ENCODE data around the gene TTYH1.
"Not testable (repeated sequence)": the region's sequence is repeated elsewhere in the genome, so short reads cannot be mapped to it uniquely, and the experiment has no call there.

TTYH1 gene

DNA sequence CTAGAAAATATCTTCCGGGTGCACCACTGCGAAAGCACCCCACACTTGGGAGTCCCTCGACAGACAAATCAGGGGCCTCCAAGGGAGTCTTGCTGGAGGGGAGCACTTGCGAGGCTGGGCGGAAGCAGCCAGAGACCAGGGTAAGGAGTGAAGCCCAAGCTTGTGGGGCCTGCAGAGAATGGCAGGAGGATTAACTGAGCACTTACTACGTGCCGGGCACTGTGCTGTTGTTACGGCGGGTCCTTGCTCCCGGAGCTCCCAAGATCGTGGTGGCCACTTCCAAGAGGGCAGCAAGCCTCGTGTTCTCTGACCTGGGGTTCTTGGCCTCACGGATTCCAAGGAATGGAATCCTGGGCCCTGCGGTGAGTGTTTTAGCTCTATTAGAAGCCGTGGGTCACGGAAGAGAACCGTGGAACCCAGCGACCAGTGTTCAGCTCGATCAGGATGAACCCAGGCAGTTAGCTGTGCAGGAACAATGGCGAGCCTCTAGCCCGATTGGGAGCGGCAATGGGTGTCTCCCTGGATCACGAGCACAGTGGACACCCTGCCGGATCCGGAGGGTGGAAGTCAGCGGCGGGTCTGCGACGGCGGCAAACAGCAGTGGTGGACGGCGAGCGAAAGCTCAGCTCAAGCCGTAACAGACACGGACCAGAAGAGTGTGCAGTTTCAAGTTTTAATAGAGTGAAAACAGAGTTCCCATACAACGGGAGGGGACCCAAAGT, 9.6 kb downstream of the TTYH1 start:
- DNase-seq: no peak

DNA sequence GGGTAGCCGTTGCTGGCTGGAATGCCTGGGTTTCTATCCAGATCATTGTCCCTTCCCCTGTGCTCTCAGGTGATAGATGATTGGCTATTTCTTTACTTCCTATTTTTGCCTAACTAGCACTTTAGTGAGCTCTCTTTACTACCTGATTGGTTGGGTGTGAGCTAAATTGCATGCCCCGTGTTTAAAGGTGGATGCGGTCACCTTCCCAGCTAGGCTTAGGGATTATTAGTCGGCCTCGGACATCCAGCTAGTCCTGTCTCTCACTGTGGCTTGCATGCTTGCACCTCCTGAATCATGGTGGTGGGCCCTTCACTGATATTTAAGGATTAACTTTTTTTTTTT, 10.1 kb downstream of the TTYH1 start:
- DNase-seq: no peak

DNA sequence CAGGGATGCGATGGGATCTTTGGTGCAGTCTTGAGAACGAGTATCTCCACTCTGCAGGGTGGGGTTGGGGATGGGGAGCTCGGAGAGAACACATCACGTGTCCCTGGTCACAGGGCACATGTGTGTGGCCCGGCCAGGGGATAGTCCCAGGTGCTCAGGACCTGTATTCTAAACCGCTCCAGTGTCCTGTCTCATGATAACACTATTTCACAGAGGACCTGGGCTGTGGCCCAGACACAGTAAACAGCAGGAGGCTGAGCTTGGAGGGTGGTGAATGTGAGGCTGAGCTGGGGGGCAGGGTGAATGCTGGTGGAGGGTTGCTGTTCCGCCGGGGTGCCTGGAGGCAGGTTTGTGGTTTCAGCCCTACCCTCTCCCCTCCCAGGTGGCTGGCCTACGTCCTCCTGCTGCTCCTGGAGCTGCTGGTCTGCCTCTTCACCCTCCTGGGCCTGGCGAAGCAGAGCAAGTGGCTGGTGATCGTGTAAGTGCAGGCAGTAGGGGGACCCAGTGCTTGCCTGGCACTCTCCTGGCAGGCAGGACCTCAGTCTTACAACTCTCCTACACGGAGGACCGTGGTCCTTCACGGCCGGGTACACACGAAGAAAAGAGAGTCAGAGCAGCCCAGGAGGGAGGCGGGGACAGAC, 11.1 kb downstream of the TTYH1 start:
- no peak for DNase-seq

DNA sequence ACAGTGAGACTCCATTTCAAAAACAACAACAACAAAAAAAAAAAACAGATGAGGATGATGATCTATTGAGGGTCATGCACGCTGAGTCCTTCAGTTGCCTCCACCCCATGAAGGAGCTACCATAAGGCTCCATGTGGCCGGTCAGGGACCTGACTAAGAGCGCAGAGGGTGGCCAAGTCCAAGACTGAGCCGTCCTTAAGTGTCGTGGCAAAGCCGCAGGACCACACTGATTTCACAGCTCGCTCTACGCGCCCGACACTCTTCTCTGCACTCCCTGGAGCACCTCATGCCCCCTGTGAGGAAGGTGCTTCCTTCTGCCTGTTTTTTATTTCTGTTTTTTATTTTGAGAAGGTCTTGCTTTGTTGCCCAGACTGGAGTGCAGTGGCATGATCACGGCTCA, 12.3 kb downstream of the TTYH1 start:
- DNase-seq: no peak

DNA sequence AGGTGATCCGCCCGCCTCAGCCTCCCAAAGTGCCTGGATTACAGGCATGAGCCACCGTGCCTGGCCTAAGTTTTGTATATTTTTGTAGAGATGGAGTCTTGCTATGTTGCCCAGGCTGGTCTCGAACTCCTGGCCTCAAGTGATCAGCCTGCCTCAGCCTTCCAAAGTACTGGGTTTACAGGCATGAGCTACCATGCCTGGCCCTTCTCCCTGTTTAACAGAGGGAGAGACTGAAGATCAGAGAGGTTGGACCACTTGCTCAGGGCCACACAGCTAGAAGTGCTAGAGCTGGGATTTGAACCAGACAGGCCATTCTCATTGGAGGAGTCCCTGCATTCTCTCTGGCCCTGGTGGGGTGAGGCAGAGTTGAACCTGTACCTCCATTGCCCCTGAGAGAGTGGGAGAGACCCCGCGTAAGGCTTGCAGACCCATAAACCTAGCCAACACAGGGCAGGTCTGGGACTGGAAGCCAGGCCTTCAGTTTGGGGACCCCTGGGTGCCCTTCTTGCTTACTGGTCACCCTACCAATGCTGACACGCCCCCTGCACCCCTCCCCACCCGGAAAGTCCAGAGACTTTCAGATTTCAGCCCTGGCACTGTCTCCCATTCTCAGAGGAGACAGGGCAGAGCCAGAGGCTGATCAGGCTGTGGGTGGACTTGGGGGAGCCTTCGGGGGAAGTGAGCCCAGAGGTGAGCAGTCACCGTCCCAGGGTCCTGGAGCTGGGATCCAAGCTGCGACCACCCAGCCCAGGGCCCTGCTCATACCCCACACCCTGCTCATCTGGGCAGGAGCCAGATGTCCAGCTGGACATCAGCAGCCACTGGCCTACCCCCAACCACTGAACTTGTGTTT, 13.3 kb downstream of the TTYH1 start:
- DNase-seq: no peak

DNA sequence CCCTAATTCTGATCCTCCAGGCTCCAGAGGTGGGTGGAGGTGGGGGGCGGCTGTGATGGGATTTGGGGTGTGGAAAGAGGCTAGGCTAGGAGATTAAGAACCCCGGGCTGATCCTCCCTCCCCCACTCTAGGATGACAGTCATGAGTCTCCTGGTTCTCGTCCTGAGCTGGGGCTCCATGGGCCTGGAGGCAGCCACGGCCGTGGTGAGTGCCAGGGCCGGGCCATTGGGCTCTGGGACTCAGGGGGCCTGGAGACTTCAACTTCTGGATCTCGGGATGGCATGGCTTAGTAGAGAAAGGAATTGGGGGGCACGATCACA, 13.9 kb downstream of the TTYH1 start:
- no peak for DNase-seq

DNA sequence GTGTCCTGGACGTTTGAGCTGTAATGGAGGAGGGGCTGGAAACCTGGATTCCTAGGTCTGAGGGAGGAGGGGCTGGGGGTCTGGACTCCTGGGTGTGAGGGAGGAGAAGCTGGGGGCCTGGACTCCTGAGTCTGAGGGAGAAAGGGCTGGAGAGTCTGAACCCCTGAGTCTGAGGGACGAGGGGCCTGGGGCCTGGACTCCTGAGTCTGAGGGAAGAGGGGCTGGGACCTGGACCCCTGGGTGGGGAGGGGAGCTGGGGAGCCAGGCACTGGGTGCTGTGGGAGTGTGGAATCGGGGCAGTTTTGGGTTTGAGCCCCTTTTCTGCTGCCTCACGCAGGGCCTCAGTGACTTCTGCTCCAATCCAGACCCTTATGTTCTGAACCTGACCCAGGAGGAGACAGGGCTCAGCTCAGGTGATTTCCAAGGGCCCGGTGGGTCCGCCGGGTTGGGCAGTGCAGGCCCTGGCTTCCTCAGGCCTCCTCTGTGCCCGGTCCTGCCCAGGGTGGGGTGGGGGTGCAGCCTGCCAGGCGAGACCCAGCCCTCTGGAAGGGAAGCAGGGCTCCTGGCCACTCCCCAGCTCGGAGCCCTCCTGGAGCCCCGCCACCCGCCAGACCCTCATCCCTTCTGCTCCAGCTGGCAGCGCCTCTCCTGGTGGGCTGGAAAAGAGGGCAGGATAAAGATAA, 14.4 kb downstream of the TTYH1 start:
- no peak for DNase-seq

DNA sequence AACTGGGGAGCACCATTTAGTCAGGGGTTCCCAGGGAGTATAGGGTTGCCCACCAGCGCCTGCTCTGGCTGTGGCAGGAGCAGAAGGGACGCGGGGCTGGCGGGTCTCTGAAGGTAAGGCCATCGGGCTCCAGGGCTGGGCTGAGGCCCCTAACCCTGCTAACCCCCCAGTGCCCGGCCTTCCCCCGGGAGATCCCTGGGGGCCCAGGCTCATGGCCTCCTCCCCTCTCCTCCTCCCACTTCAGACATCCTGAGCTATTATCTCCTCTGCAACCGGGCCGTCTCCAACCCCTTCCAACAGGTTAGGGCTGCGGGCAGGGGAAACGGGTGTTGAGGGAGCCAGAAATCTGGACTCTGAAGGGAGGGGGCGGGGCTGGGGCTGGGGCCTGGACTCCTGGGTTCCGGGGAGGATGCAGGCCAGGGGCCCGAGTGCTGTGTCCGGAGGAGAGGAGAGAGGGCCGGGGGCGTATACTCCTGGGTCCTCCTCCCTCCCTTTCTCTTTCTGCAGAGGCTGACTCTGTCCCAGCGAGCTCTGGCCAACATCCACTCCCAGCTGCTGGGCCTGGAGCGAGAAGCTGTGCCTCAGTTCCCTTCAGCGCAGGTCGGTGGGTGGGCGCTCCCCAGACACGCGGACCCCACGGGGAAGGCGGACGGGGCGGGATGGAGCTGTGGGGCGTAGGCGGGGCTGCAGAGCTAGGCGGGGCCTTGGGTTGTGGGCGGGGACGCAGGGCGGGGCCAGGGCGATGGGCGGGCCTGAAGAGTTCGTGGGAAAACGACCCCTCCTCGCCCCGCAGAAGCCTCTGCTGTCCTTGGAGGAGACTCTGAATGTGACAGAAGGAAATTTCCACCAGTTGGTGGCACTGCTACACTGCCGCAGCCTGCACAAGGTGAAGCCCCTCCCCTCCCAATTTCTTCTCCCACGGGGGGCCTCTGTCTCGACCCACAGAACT, 15.3 kb downstream of the TTYH1 start:
- no peak for DNase-seq

DNA sequence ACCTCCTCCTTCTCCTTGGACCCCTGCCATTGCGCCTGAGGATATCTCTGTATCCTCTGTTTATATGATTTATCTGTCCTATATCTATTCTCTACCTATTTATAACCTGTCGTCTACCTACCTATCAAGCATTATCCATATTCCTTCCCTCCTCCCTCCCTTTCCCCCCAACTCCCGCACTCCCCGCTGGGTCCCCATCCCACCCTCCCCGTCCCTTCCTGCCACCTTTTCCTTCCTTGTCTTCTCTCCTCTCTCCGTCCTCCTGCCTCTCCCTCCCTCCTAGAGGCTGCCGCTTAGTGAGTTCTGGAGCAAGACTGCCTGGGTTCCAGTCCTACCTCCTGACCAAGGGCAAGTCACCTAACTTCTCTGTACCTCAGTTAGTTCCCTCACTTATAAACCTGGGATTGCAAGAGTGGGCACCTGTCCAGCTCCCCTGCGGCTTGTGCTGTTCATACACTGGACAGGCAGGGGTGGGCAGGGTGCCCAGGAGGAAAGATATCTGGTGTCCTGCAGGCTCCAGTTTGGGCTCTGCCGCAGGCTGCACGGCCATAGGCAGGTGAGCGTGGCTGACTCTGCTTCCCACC, 16.1 kb downstream of the TTYH1 start:
- no peak for DNase-seq

DNA sequence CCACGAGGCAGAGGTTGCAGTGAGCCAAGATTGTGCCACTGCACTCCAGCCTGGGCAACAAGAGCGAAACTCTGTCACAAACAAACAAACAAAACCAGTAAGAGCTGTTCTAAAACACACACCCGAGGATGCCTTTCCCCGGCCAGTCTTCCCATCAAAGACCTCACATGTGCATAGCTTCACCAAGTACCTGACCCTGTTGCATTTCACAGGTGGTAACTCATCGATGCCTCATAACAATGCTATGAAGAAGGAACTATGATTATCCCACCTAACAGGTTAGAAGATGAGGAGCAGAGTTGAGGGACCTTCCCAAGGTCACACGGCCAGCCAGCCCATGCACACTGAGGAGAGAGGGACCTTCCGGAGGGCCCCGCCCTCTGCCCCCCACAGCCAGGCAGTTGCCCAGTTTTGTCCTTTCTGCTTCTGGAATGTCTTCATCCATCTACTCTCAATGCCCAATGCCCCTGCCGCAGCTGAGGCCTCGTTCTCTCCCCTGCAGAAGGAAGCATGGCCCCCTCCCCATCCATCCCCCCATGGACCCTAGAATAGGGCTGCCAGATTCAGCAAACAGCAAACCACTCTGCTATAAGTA, 17.0 kb downstream of the TTYH1 start:
- no peak for DNase-seq

DNA sequence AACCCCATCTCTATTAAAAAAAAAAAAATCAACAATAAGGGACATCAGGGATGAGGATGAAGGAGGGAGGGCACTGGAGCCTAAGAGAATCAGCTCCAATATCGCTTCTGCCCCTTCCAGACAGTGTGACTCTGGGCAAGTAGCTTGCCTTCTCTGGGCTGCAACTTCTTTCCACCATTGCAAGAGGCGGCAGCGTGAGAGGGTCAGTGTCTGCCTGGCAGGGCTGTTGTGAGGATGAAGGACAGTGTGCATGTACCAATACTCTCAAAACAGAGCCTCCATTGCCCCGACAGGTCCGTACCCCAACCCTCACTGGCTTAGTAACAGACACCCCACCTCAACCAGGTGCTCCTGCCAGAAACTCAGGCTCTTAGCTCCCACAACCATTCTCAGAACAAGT, 18.4 kb downstream of the TTYH1 start:
- DNase-seq: no peak

DNA sequence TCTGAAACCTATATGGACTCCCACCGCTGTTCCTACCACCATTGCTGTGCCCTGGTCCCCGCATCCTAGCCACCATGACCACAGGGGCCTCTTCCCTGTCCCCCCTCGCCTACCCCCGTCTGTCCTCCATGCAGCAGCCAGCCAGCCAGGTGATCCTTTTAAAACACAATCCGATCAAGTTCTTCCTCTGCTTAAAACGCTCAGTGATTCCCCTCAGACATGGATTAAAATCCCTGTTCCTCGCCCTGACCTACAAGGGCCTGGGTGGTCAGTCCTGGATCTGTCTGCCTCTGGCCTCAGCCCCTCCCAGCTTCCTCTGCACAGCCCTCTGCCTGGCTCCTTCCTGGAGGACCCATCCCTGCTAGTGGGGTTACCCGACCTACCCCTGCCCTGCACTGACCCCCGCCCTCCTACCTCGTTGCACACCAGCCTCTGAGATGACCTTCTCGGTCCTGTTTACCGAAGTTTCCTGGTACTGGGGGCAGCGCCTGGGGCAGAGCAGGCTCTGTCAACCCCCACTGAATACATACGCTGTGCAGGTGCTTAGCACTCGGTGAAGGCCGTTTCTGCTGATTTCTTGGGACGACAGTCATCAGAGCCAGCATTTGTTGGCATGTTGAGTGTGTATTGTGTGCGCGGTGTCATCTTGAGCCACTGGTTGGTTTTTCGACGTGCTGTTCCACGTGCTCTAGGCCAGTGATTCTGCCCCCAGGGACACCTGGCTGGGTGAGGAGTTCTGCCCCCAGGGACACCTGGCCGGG, 19.0 kb downstream of the TTYH1 start:
- DNase-seq: no peak

DNA sequence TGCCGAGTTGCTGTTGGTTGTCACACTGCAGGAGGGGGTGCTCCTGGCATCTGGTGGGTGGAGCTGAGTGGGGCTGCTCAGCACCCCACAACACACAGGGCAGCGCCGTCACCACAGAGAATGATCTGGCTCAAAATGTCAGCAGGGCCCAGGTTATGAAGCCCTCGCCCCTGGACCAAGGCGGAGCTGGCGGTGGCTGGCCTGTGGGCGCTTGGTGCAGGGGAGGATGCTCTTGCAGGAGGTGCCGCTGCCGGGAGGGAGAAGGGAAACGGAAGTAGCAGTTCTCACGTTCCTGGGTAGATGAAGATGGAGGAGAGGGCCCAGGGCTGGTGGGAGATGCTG, 19.6 kb downstream of the TTYH1 start:
- DNase-seq: no peak

DNA sequence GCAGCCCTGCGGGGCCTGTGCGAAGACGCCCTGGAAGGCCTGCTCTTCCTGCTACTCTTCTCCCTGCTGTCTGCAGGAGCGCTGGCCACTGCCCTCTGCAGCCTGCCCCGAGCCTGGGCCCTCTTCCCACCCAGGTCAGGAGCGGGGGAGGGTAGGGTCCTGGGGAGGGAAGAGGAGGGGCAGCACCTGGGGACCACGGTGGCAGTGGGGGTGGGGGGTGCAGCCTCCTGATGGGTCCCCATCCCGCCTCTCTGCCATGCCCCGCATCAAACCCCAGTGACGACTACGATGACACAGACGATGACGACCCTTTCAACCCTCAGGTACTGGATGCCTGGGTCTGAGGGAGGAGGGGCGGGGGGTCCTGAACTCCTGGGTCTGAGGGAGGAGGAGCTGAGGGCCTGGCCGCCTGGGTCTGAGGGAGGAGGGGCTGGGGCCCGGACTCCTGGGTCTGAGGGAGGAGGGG, 20.3 kb downstream of the TTYH1 start:
- no peak for DNase-seq

DNA sequence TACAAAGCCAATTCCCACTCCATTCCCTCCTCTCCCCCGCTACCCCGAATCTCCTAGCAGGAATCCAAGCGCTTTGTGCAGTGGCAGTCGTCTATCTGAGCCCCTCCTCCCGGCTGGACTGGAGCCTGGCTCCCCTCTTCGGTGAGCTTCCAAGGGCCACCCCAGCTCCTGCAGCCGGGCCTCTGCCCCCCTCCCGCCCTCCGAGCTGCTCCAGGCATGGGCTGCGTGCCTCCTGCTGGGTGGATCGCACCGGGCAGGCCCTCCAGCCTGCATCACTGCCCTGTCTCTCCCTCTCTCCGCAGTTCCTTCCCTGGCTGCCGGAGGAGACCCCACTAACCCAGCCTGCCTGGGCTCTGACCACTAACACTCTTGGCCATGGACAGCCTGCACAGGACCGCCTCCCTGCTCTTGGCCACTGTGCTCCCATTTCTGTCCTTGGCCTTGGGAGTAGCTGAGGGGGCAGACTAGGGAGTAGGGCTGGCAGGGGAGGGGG, 20.8 kb downstream of the TTYH1 start:
- no peak for DNase-seq

DNA sequence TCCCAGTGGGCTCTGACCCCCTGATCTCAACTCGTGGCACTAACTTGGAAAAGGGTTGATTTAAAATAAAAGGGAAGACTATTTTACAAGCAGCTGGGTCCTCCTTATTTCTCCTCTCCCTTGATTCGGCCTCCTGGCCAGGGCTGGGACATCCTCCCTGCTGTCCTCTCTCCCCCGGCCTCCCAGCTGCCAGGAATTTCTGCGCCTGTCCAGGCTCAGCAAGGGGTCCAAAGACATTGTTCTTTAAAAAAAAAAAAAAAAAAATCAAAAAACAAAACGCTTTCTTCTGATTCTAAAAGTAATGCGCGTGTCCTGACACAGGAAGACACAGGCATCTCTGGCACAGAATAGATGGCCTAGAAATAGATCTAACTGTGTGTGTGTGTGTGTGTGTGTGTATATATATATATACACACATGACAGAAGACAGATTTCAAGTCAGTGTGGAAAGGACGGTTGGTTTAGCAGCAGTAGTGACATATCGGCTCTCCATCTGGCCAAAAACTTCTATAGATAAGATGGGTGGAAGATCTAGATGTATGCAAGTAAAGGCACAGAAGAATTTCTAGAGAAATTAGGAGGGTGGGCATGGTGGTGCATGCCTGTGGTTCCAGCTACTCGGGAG, 21.5 kb downstream of the TTYH1 start:
- DNase-seq: no peak

DNA sequence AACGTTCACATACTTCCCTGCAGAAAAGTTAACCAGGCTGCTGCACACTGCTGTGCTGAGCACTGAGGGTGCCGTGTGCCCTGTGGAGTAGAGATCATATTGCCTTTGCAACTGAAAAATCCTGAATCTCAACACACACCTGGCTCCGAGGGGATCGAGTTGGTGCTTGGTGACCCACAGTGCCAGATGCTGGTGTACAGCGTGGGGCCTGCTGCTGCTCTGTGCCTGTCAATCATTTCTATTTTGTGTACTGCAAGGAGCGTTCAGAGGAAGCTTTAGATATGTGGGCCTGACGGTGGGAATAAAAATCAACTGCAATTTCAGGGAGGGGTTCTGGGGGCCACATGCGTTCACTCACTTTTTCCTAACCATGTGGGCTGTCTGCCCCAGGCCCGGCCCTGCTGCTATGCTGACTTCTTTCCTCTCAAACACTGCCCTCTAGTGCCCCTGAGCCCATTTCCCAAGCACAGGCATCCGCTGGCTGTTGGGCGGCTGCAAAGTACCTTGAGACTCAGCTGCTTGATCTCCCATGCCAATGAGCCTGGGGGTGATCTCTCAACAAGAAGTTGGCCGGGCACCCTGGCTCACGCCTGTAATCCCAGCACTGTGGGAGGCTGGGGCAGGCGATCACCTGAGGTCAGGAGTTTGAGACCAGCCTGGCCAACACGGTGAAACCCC, 24.0 kb downstream of the TTYH1 start:
- no peak for DNase-seq

DNA sequence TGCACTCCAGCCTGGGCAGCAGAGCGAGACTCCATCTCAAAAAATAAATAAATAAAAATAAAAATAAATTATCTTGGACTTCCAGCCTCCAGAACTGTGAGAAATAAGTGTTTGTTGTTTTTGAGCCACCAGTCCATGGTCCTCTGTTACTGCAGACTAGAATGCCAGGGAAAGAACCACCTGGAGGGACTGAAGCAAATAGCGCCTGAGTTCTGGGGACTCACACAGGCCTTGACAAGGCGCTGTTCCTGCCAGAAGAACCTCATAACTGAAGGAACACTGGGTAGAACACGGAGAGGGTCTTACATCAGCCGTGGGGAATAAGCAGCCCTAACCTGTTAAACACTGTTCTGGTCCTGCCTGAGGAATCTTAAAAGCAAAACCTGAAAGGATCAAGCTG, 25.4 kb downstream of the TTYH1 start:
- DNase-seq: no peak

DNA sequence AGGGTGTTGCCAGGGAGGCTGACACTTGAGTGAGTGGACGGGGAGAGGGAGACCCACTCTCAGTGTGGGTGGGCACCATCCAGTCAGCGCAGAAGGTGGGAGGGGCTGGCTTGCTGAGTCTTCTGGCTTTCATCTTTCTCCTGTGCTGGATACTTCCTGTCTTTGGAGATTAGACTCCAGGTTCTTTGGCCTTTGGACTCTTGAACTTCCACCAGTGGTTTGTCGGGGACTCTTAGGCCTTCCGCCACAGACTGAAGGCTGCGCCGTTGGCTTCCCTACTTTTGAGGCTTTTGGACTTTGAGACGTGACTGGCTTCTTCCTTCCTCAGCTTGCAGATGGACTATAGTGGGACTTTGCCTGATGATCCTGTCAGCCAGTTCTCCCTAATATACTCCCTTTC, 29.5 kb downstream of the TTYH1 start:
- no peak for DNase-seq

DNA sequence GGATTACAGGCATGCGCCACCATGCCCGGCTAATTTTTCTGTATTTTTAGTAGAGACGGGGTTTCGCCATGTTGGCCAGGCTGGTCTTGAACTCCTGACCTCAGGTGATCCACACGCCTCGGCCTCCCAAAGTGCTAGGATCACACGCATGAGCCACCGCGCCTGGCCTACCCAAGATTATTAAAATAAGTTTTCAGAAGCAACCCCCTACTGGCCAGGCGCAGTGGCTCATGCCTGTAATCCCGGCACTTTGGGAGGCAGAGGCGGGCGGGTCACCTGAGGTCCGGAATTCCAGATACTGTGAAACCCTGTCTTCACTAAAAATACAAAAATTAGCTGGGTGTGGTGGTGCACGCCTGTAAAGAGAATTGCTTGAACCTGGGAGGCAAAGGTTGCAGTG, 31.1 kb downstream of the TTYH1 start:
- not testable (repeated sequence) for DNase-seq
